Measurements from ENCODE around the gene SPACA4. TPM values are rescaled to one million over a fixed set of nuclear protein-coding genes. Genes with fewer than 3 reads are reported as not detected.
A peak's percentile ranks its signal among the peaks of the same experiment; 100 is the strongest.

The SPACA4 gene
- total and polyA plus RNA-seq, 9 of the 15 experiments (the other 6 are each of a cell fraction or from before 2014, with no cell fraction given): not detected

- Histone ChIP-seq H3K27ac (ENCODE audit: extremely low read depth, low read depth, low read length) (peak overlapping the region; percentile 78), H3K36me3 (ENCODE audit: control insufficient read depth, insufficient read depth, low read length) (peaks cover 38% of the 10 kb centered on the region; the same call in 2 of the 3 replicates), H3K4me2 (ENCODE audit: insufficient read depth, low read length) (peak overlapping the region; percentile 91), H4K20me1 (replicated peaks; ENCODE audit: control insufficient read depth, insufficient read depth, low read length) (peaks cover 37% of the 10 kb centered on the region), H3K9me1 (ENCODE audit: control insufficient read depth, insufficient read depth, low read length) (peaks cover 11% of the 10 kb centered on the region), H3K4me1 (replicated peaks in 1 of 2; ENCODE audit: control insufficient read depth in 2 of 2, insufficient read depth in 2 of 2, low read length in 2 of 2) (peaks cover 30 to 63% of the 10 kb centered on the region in 2 experiments; a peak in 4 of 5 replicates), H3K27me3 (ENCODE audit: control insufficient read depth in 2 of 2, insufficient read depth in 2 of 2, low read length in 2 of 2) (no peaks in the 10 kb centered on the region), H3K4me3 (peak overlapping the region; percentile 64), H3K9me3 (replicated peaks; ENCODE audit: control insufficient read depth, insufficient read depth, low read depth, low read length) (no peaks in the 10 kb centered on the region), H3K79me2 (ENCODE audit: control insufficient read depth, insufficient read depth, low read length) (peaks cover 44% of the 10 kb centered on the region), H2AFZ (ENCODE audit: low read depth, low read length) (no peak overlapping the region), H3K9ac (ENCODE audit: insufficient read depth in 1 of 2, low read depth in 2 of 2, low read length in 2 of 2) (peak overlapping the region; percentile 94)
- BruUV-seq (replicated peaks): no TSS peak
- in situ Hi-C loops (cut with MboI) (no loop called here), intact Hi-C loops (cut with micrococcal nuclease) (no loop called here)
- ATAC-seq: no peak
- 15% methylated on average over 18 of the region's 18 CpGs for WGBS (ENCODE audit: insufficient coverage, low coverage, missing lambda C conversion rate)
- peak in 1 of 4 experiments; percentile 37 for DNase-seq (ENCODE audit: extremely low read depth in 1 of 4, low spot score in 3 of 4)
- FAIRE-seq: no peak
- POLR2A ChIA-PET: interaction anchor here (0.6 to 4.7 kb wide), 27 partner anchors 10 to 294 kb away, joined by 3 to 85 read pairs (median 4); partner anchors contain the start of genes DBP and SPACA4
- CTCF ChIA-PET (ENCODE audit: low intra/inter-chr PET ratio): no interaction called here
- no peak for TF ChIP-seq CBFA2T3 (IDR thresholded peaks at IDR 0.05)
- TF ChIP-seq PHF20 (IDR thresholded peaks at IDR 0.05; ENCODE audit: partially characterized antibody): no peak
- TF ChIP-seq TFAP4 (CRISPR knock-in tag; IDR thresholded peaks at IDR 0.05; ENCODE audit: borderline replicate concordance): 0 out of 2 replicates have a peak, but pooled peaks have one; percentile 11
- TF ChIP-seq, protein P1, sequence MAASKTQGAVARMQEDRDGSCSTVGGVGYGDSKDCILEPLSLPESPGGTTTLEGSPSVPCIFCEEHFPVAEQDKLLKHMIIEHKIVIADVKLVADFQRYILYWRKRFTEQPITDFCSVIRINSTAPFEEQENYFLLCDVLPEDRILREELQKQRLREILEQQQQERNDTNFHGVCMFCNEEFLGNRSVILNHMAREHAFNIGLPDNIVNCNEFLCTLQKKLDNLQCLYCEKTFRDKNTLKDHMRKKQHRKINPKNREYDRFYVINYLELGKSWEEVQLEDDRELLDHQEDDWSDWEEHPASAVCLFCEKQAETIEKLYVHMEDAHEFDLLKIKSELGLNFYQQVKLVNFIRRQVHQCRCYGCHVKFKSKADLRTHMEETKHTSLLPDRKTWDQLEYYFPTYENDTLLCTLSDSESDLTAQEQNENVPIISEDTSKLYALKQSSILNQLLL (CRISPR knock-in tag; IDR thresholded peaks at IDR 0.05; ENCODE audit: borderline replicate concordance): no peak
- TF ChIP-seq, protein P2, sequence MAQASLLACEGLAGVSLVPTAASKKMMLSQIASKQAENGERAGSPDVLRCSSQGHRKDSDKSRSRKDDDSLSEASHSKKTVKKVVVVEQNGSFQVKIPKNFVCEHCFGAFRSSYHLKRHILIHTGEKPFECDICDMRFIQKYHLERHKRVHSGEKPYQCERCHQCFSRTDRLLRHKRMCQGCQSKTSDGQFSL (CRISPR knock-in tag; IDR thresholded peaks at IDR 0.05): peak; percentile 37; the same call in 1 of the 2 replicates
- TF ChIP-seq, protein P2 (tag; IDR thresholded peaks at IDR 0.05): no peak
- TF ChIP-seq GATA2 (CRISPR knock-in tag; IDR thresholded peaks at IDR 0.05): no peak
- 0 out of 2 replicates have a peak, but pooled peaks have one; percentile 37 for TF ChIP-seq KAT7 (CRISPR knock-in tag; IDR thresholded peaks at IDR 0.05; ENCODE audit: borderline replicate concordance)
- no peak for TF ChIP-seq RNF2 (IDR thresholded peaks at IDR 0.05)
- no peak for TF ChIP-seq ARID3A (IDR thresholded peaks at IDR 0.05; ENCODE audit: borderline replicate concordance, low read depth, low read length)
- TF ChIP-seq RBM39 (optimal IDR thresholded peaks at IDR 0.05; ENCODE audit: low read depth, low read length): no peak
- TF ChIP-seq ZNF3 (CRISPR knock-in tag; IDR thresholded peaks at IDR 0.05): no peak
- TF ChIP-seq, protein P3, sequence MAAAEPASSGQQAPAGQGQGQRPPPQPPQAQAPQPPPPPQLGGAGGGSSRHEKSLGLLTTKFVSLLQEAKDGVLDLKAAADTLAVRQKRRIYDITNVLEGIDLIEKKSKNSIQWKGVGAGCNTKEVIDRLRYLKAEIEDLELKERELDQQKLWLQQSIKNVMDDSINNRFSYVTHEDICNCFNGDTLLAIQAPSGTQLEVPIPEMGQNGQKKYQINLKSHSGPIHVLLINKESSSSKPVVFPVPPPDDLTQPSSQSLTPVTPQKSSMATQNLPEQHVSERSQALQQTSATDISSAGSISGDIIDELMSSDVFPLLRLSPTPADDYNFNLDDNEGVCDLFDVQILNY (CRISPR knock-in tag; IDR thresholded peaks at IDR 0.05): 0 out of 2 replicates have a peak, but pooled peaks have one; percentile 36
- TF ChIP-seq EHMT2 (IDR thresholded peaks at IDR 0.05): no peak
- TF ChIP-seq PTBP1 (IDR thresholded peaks at IDR 0.05; ENCODE audit: low read depth, low read length): no peak
- TF ChIP-seq RBFOX2 (IDR thresholded peaks at IDR 0.05; ENCODE audit: low read depth, low read length): peak; percentile 78
Measured at GRCh38 chr19:48617146-48617937, 10.8 kb downstream of the SPACA4 start.
